H1 (cell line): ENCODE results near the gene ODC1. TPM values are rescaled to one million over a fixed set of nuclear protein-coding genes. Genes with fewer than 3 reads are reported as not detected.

Experiments used
- CTCF ChIA-PET: fragments of 300-600 bp; sonication (Branson Sonifier 250); formaldehyde crosslinking; loops from one replicate; lab custom pipeline; 2021; ENCODE audit not compliant: partially characterized antibody; lab: Charles Lee
- POLR2A ChIA-PET: fragments of 300-600 bp; sonication (Branson Sonifier 250); formaldehyde crosslinking; loops from one replicate; lab custom pipeline; 2021; ENCODE audit warnings: inconsistent platforms; ENCODE audit not compliant: partially characterized antibody; lab: Charles Lee
- DNase-seq, 2 experiments: peaks; one replicate each; pipeline versions ENCODE4 v3.0.0 to v3.0.0-alpha.2; 2010 to 2022; ENCODE audit warnings: low spot score in 2 of 2, low read depth in 1 of 2, mixed read lengths in 1 of 2
- FAIRE-seq: peaks from 2 replicates; lab custom pipeline; 2011; peaks lifted over from hg19 to GRCh38; lab: Jason Lieb, UNC
- H2AFZ ChIP-seq: 2 replicates; pipeline ENCODE4 v1.8.1; 2012; ENCODE audit warnings: low read length, inconsistent platforms
- H2AK5ac ChIP-seq: 2 replicates; pipeline ENCODE4 v1.6.1; 2013; ENCODE audit warnings: low read depth, low read length
- H2BK120ac ChIP-seq: replicated peaks from 2 replicates; pipeline ENCODE3; 2013; ENCODE audit warnings: low read depth, low read length, inconsistent platforms
- H2BK12ac ChIP-seq: 2 replicates; pipeline ENCODE4 v1.6.1; 2013; ENCODE audit warnings: low read depth, low read length
- H2BK15ac ChIP-seq: 2 replicates; pipeline ENCODE4 v1.6.1; 2013; ENCODE audit warnings: low read length
- H2BK20ac ChIP-seq: 2 replicates; pipeline ENCODE4 v1.6.1; 2013; ENCODE audit warnings: low read length
- H2BK5ac ChIP-seq: 2 replicates; pipeline ENCODE4 v1.6.1; 2013; ENCODE audit warnings: low read depth, low read length
- H3K14ac ChIP-seq: 2 replicates; pipeline ENCODE4 v1.6.1; 2013; ENCODE audit warnings: inconsistent platforms; ENCODE audit not compliant: insufficient read length
- H3K18ac ChIP-seq: 2 replicates; pipeline ENCODE4 v1.6.1; 2013; ENCODE audit warnings: low read length; ENCODE audit errors: extremely low read depth
- H3K23ac ChIP-seq: 2 replicates; pipeline ENCODE4 v1.6.1; 2013; ENCODE audit warnings: inconsistent platforms; ENCODE audit not compliant: insufficient read length
- H3K23me2 ChIP-seq: 2 replicates; pipeline ENCODE4 v1.6.1; 2013; ENCODE audit warnings: low read depth, low read length
- H3K27ac ChIP-seq: 2 replicates; pipeline ENCODE4 v1.6.1; 2011; ENCODE audit warnings: low read depth, low read length, inconsistent platforms
- H3K27me3 ChIP-seq, 4 experiments: replicated peaks in 1 of 4; 1 replicate in 1 of 4; 2 replicates in 3 of 4; pipeline versions ENCODE4 v1.6.1 to v1.8.1; 2011 to 2013; ENCODE audit warnings: low read length in 3 of 4, mild to moderate bottlenecking in 3 of 4, inconsistent platforms in 2 of 4, mixed read lengths in 2 of 4, moderate library complexity in 1 of 4; ENCODE audit not compliant: control insufficient read depth in 3 of 4, insufficient read depth in 3 of 4; ENCODE audit errors: extremely low read depth in 1 of 4
- H3K36me3 ChIP-seq, 4 experiments: 2 replicates each; pipeline versions ENCODE4 v1.6.1 to v1.8.1; 2011 to 2013; ENCODE audit warnings: mild to moderate bottlenecking in 4 of 4, low read length in 3 of 4, moderate library complexity in 2 of 4, control low read depth in 1 of 4, inconsistent platforms in 1 of 4; ENCODE audit not compliant: insufficient read depth in 4 of 4, control insufficient read depth in 2 of 4
- H3K4ac ChIP-seq: replicated peaks from 2 replicates; pipeline ENCODE3; 2013; ENCODE audit warnings: low read length, low read depth, mixed read lengths, inconsistent platforms; ENCODE audit not compliant: insufficient read length
- H3K4me1 ChIP-seq, 4 experiments: replicated peaks in 1 of 4; 1 replicate in 1 of 4; 2 replicates in 3 of 4; pipeline versions ENCODE4 v1.6.1 to v1.8.1; 2011 to 2013; ENCODE audit warnings: low read length in 3 of 4, inconsistent platforms in 2 of 4, mixed read lengths in 1 of 4; ENCODE audit not compliant: insufficient read depth in 4 of 4, control insufficient read depth in 3 of 4
- H3K4me2 ChIP-seq, 2 experiments: 2 replicates each; pipeline versions ENCODE4 v1.6.1 to v1.8.1; 2011 to 2013; ENCODE audit warnings: low read depth in 2 of 2, low read length in 2 of 2, control low read depth in 1 of 2, inconsistent platforms in 1 of 2, mild to moderate bottlenecking in 1 of 2; ENCODE audit not compliant: insufficient read depth in 1 of 2
- H3K4me3 ChIP-seq, 4 experiments: fragments of 200-600, 300-600 bp in 1 of 4; sonication (generic), shearing (Covaris generic), sonication (Bioruptor Twin) in 1 of 4; 2 replicates each; pipeline versions ENCODE4 v1.5.1 to v1.8.1; 2011 to 2016; ENCODE audit warnings: low read length in 4 of 4, low read depth in 3 of 4, control low read depth in 2 of 4, inconsistent platforms in 2 of 4, mild to moderate bottlenecking in 2 of 4, mixed read lengths in 1 of 4, moderate library complexity in 1 of 4; ENCODE audit not compliant: insufficient read depth in 2 of 4; ENCODE audit errors: extremely low read depth in 1 of 4
- H3K56ac ChIP-seq: replicated peaks from 2 replicates; pipeline ENCODE3; 2013; ENCODE audit warnings: low read depth, mild to moderate bottlenecking, mixed read lengths, low read length, inconsistent platforms; ENCODE audit not compliant: insufficient read length
- H3K79me1 ChIP-seq: 2 replicates; pipeline ENCODE4 v1.6.1; 2013; ENCODE audit warnings: low read depth, low read length, control low read depth
- H3K79me2 ChIP-seq, 2 experiments: 2 replicates each; pipeline versions ENCODE4 v1.6.1 to v1.8.1; 2012 to 2013; ENCODE audit warnings: low read length in 2 of 2, mild to moderate bottlenecking in 2 of 2, inconsistent platforms in 1 of 2; ENCODE audit not compliant: insufficient read depth in 2 of 2, control insufficient read depth in 1 of 2
- H3K9ac ChIP-seq, 4 experiments: replicated peaks in 1 of 4; 1 replicate in 1 of 4; 2 replicates in 3 of 4; pipeline versions ENCODE4 v1.6.1 to v1.8.1; 2011 to 2013; ENCODE audit warnings: low read depth in 3 of 4, low read length in 3 of 4, control low read depth in 2 of 4, mild to moderate bottlenecking in 2 of 4, moderate library complexity in 2 of 4, inconsistent platforms in 1 of 4; ENCODE audit errors: extremely low read depth in 1 of 4
- H3K9me3 ChIP-seq, 2 experiments: 2 replicates each; pipeline versions ENCODE4 v1.6.1 to v1.8.1; 2012 to 2013; ENCODE audit warnings: mild to moderate bottlenecking in 2 of 2, moderate library complexity in 2 of 2, control low read depth in 1 of 2, inconsistent platforms in 1 of 2, low read depth in 1 of 2, low read length in 1 of 2, mixed read lengths in 1 of 2; ENCODE audit not compliant: insufficient read depth in 2 of 2
- H4K20me1 ChIP-seq, 2 experiments: replicated peaks in 1 of 2; 2 replicates each; pipeline versions ENCODE3 to v1.8.1; 2011 to 2013; ENCODE audit warnings: inconsistent platforms in 2 of 2, low read length in 2 of 2, mild to moderate bottlenecking in 1 of 2; ENCODE audit not compliant: insufficient read depth in 2 of 2, control insufficient read depth in 1 of 2
- H4K5ac ChIP-seq: 2 replicates; pipeline ENCODE4 v1.6.1; 2013; ENCODE audit warnings: low read length, low read depth, mixed read lengths, inconsistent platforms; ENCODE audit not compliant: insufficient read length
- H4K8ac ChIP-seq: 2 replicates; pipeline ENCODE4 v1.8.0; 2013; ENCODE audit warnings: mild to moderate bottlenecking, moderate library complexity, low read length, inconsistent platforms; ENCODE audit not compliant: insufficient read depth; ENCODE audit errors: extremely low read depth
- H4K91ac ChIP-seq: replicated peaks from 2 replicates; pipeline ENCODE3; 2013; ENCODE audit warnings: low read length, mixed read lengths, inconsistent platforms; ENCODE audit not compliant: insufficient read length
- ATF3 ChIP-seq: IDR thresholded peaks from 2 replicates; pipeline ENCODE4 v1.6.1; 2011; ENCODE audit warnings: low read depth, mild to moderate bottlenecking, low read length; ENCODE audit not compliant: insufficient read depth
- CBX8 ChIP-seq: fragments of 300-800, 300-1000 bp; sonication (generic); IDR thresholded peaks from 2 replicates; pipeline ENCODE4 v1.7.1; 2016; ENCODE audit warnings: low read depth, low read length, borderline replicate concordance
- FOSL1 ChIP-seq: IDR thresholded peaks from 2 replicates; pipeline ENCODE4 v1.6.1; 2011; ENCODE audit warnings: mild to moderate bottlenecking, low read depth, low read length, moderate library complexity; ENCODE audit not compliant: insufficient read depth
- KDM1A ChIP-seq: fragments of 200-600, 300-600 bp; sonication (generic); IDR thresholded peaks from 2 replicates; pipeline ENCODE4 v1.7.1; 2016; ENCODE audit warnings: mild to moderate bottlenecking, low read length, borderline replicate concordance
- KDM4A ChIP-seq: IDR thresholded peaks from one replicate; pipeline ENCODE4 v1.7.1; 2012; ENCODE audit warnings: low read depth, mild to moderate bottlenecking, moderate library complexity, low read length, inconsistent platforms; ENCODE audit not compliant: severe bottlenecking
- PHF8 ChIP-seq: fragments of 200-600 bp; sonication (generic); conservative IDR thresholded peaks from 2 replicates; pipeline ENCODE4 v1.7.1; 2012; ENCODE audit warnings: low read depth, mild to moderate bottlenecking, inconsistent platforms, low read length, moderate library complexity
- POLR2A ChIP-seq, 2 experiments: IDR thresholded peaks; 1 replicate in 1 of 2; 2 replicates in 1 of 2; pipeline ENCODE4 v1.6.1; 2011; ENCODE audit warnings: low read depth in 2 of 2, low read length in 2 of 2, mild to moderate bottlenecking in 2 of 2; ENCODE audit errors: control extremely low read depth in 1 of 2
- POLR2AphosphoS5 ChIP-seq: IDR thresholded peaks from 2 replicates; pipeline ENCODE4 v1.6.1; 2011; ENCODE audit warnings: low read depth, low read length
- POU5F1 ChIP-seq: IDR thresholded peaks from 2 replicates; pipeline ENCODE4 v1.6.1; 2011; ENCODE audit warnings: low read depth, mild to moderate bottlenecking, low read length, moderate library complexity
- SIN3A ChIP-seq, 2 experiments: IDR thresholded peaks in 1 of 2; conservative IDR thresholded peaks in 1 of 2; 2 replicates each; pipeline ENCODE4 v1.6.1; 2011 to 2012; ENCODE audit warnings: low read length in 2 of 2, improper control_type of control experiment in 1 of 2, low read depth in 1 of 2, mild to moderate bottlenecking in 1 of 2
- TEAD4 ChIP-seq: IDR thresholded peaks from 2 replicates; pipeline ENCODE4 v1.6.1; 2012; ENCODE audit warnings: low read depth, low read length, inconsistent platforms, mixed read lengths
- WGBS, 2 experiments: shearing (Covaris generic) in 1 of 2; methylation state at CpG; one replicate each; pipeline versions ENCODE4 v1.1.6 to v1.1.7; 2013 to 2015; ENCODE audit warnings: low lambda C conversion rate in 2 of 2, mixed read lengths in 2 of 2, inconsistent platforms in 1 of 2, low coverage in 1 of 2, missing lambda C conversion rate in 1 of 2; ENCODE audit not compliant: insufficient replicate concordance in 2 of 2, insufficient coverage in 1 of 2, insufficient read length in 1 of 2; ENCODE audit errors: extremely low coverage in 1 of 2, missing lambda C conversion rate in 1 of 2; 5-methylcytosine and 5-hydroxymethylcytosine counted together
- polyA plus RNA-seq, 7 experiments: library from polyadenylated mRNA; depleted of rRNA in 3 of 7; stranded (reverse) in 5 of 7; unstranded in 2 of 7; fragments of >200 nt in 5 of 7; fragments of 200-250 nt in 2 of 7; gene quantifications; 1 replicate in 5 of 7; 2 replicates in 1 of 7; 4 replicates in 1 of 7; pipeline versions ENCODE4 v1.2.1 to v1.2.3, GENCODE V29; 2011 to 2013; ENCODE audit warnings: missing spikeins in 2 of 7, mixed read lengths in 2 of 7
- total RNA-seq: library from RNA; stranded (reverse); fragmentation: NEBNext Ultra II Directional; extraction: Animal tissue kit (Norgen Biotek cat#: 25700); gene quantifications from 2 replicates; pipeline ENCODE4 v1.2.1, GENCODE V29; 2021
- TF ChIP-seq, protein P1 (sequence below): IDR thresholded peaks from 2 replicates; pipeline ENCODE4 v1.6.1; 2012; ENCODE audit warnings: inconsistent platforms

The ODC1 gene
- total and polyA plus RNA-seq, 2 of the 8 experiments (the other 6 are each of a cell fraction or from before 2014, with no cell fraction given) = 57.2 to 76.7 TPM

- Histone ChIP-seq H4K5ac (no peak overlapping the region), H3K4me2 (no peak overlapping the region), H4K20me1 (no peaks in the 10 kb centered on the region), H3K9me3 (no peaks in the 10 kb centered on the region), H2BK5ac (no peak overlapping the region), H2BK20ac (no peak overlapping the region), H4K8ac (no peak overlapping the region; the same call in 1 of the 2 replicates), H3K9ac (no peak overlapping the region), H2BK12ac (no peak overlapping the region), H3K14ac (no peak overlapping the region), H3K27me3 (no peaks in the 10 kb centered on the region), H2AFZ (no peak overlapping the region), H3K4ac (no peak overlapping the region), H3K23ac (no peak overlapping the region), H4K91ac (no peak overlapping the region), H3K4me1 (peaks cover 0 to 4% (median 0%) of the 10 kb centered on the region in 4 experiments; a peak in 1 of 7 replicates), H2BK120ac (no peak overlapping the region), H2BK15ac (no peak overlapping the region), H3K79me1 (no peaks in the 10 kb centered on the region; the same call in none of the 2 replicates), H3K56ac (no peak overlapping the region), H3K18ac (no peak overlapping the region), H3K27ac (no peak overlapping the region), H2AK5ac (no peak overlapping the region), H3K79me2 (no peaks in the 10 kb centered on the region), H3K23me2 (peaks cover 4% of the 10 kb centered on the region; the same call in 1 of the 2 replicates), H3K4me3 (no peak overlapping the region)
- CTCF ChIA-PET = interaction anchor here (1.2 kb wide), 1 partner anchor 10 kb away, joined by 3 read pairs; no protein-coding TSS in a partner anchor
- no peak for FAIRE-seq
- WGBS, 2 experiments = 80 to 94% methylated on average over 4 to 5 of the region's 16 CpGs
- TF ChIP-seq POU5F1 (no peak), CBX8 (no peak), POLR2A (IDR thresholded peaks at IDR 0.05; ENCODE audit: control extremely low read depth in 1 of 2, low read depth in 2 of 2, low read length in 2 of 2) (no peak), FOSL1 (no peak), KDM1A (no peak), ATF3 (no peak), POLR2AphosphoS5 (no peak), KDM4A (no peak), SIN3A (conservative IDR thresholded peaks at IDR 0.05 in 1 of 2, IDR thresholded peaks at IDR 0.05 in 1 of 2; ENCODE audit: low read depth in 1 of 2, low read length in 2 of 2) (no peak), PHF8 (no peak), TEAD4 (no peak)
- TF ChIP-seq, protein P1, sequence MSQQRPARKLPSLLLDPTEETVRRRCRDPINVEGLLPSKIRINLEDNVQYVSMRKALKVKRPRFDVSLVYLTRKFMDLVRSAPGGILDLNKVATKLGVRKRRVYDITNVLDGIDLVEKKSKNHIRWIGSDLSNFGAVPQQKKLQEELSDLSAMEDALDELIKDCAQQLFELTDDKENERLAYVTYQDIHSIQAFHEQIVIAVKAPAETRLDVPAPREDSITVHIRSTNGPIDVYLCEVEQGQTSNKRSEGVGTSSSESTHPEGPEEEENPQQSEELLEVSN = no peak
- TF ChIP-seq, all 59 proteins: peak for 0
- no peaks in the 10 kb centered on the region for H3K36me3 ChIP-seq
- no peak for DNase-seq
- POLR2A ChIA-PET = interaction anchor here (1.0 kb wide), 1 partner anchor 49 kb away, joined by 3 read pairs; the partner anchor contains the start of gene ODC1
These were observed 48.8 kb downstream of the ODC1 start for GRCh38 chr2:10399358-10399757.
